ENCODE results near the gene NQO1.

Gene NQO1

GRCh38 chr16:69706256-69706974 lies 19.9 kb downstream of the NQO1 start:
- DNase-seq: no peak

- peak; percentile 50 for DNase-seq
These were observed 22.7 kb downstream of the NQO1 start for GRCh38 chr16:69703638-69704037.

GRCh38 chr16:69701866-69702265 lies 24.5 kb downstream of the NQO1 start:
- no peak for DNase-seq

- no peak for DNase-seq
These were observed 24.9 kb downstream of the NQO1 start for GRCh38 chr16:69701452-69701851.

GRCh38 chr16:69699915-69700314 lies 26.4 kb downstream of the NQO1 start:
- DNase-seq: no peak

- DNase-seq: no peak
These were observed 28.0 kb downstream of the NQO1 start for GRCh38 chr16:69698404-69698803.

GRCh38 chr16:69693916-69694315 lies 32.4 kb downstream of the NQO1 start:
- DNase-seq: no peak

- DNase-seq: peak; percentile 59
These were observed 34.1 kb downstream of the NQO1 start for GRCh38 chr16:69691980-69692911.

- no peak for DNase-seq
These were observed 37.8 kb downstream of the NQO1 start for GRCh38 chr16:69688589-69688988.

- no peak for DNase-seq
These were observed 46.0 kb downstream of the NQO1 start for GRCh38 chr16:69680358-69680757.

- peak; percentile 63 for DNase-seq
These were observed 53.2 kb downstream of the NQO1 start for GRCh38 chr16:69672998-69673713.

GRCh38 chr16:69672315-69672997 lies 53.9 kb downstream of the NQO1 start:
- DNase-seq: no peak

GRCh38 chr16:69669577-69669976 lies 56.8 kb downstream of the NQO1 start:
- DNase-seq: peak; percentile 29

- DNase-seq: no peak
These were observed 62.5 kb downstream of the NQO1 start for GRCh38 chr16:69663846-69664245.

- no peak for DNase-seq
These were observed 63.5 kb downstream of the NQO1 start for GRCh38 chr16:69662901-69663300.

GRCh38 chr16:69660166-69660565 lies 66.2 kb downstream of the NQO1 start:
- DNase-seq: no peak
